22Rv1 (cell line): ENCODE measurements around the gene MED27.

Experiments
- ZFX ChIP-seq: fragments of 450-650 bp; IDR thresholded peaks from 2 replicates; pipeline ENCODE4 v1.6.1; 2017; ENCODE audit warnings: antibody characterized with exemption, borderline replicate concordance
- TF ChIP-seq, protein P1 (sequence below): fragments of 450-650 bp; IDR thresholded peaks from 2 replicates; pipeline ENCODE4 v1.5.1; 2017; ENCODE audit warnings: mild to moderate bottlenecking

DNA sequence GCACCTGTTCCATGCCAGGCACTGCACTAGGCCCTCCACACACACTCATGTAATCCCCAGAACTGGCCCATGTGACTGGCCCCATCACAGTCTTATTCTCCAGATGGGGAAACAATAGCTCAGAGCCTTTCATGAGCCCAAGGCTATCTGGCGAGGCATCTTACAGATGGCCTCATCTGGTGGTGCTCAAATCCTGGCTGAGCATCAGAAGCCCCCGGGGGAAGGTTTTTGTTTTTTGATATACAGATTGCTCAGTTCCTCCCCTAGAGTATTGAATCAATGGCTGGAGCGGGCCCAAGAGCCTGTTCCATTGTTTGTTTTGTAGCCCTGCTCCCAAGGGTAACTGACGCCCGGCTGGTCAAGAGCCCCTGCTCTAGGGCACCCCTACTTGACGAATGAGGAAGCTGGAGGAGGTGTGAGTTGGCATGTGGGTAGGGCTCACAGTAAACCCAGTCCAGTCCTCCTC is 194.5 kb downstream of the MED27 start:
- TF ChIP-seq, protein P1, sequence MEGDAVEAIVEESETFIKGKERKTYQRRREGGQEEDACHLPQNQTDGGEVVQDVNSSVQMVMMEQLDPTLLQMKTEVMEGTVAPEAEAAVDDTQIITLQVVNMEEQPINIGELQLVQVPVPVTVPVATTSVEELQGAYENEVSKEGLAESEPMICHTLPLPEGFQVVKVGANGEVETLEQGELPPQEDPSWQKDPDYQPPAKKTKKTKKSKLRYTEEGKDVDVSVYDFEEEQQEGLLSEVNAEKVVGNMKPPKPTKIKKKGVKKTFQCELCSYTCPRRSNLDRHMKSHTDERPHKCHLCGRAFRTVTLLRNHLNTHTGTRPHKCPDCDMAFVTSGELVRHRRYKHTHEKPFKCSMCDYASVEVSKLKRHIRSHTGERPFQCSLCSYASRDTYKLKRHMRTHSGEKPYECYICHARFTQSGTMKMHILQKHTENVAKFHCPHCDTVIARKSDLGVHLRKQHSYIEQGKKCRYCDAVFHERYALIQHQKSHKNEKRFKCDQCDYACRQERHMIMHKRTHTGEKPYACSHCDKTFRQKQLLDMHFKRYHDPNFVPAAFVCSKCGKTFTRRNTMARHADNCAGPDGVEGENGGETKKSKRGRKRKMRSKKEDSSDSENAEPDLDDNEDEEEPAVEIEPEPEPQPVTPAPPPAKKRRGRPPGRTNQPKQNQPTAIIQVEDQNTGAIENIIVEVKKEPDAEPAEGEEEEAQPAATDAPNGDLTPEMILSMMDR: no peak
- TF ChIP-seq ZFX: no peak
